ENCODE data around the gene VTCN1. TPM values are rescaled to one million over a fixed set of nuclear protein-coding genes. Genes with fewer than 3 reads are reported as not detected.

Gene VTCN1
- total RNA-seq, 1 donor from 2014 or later: not detected

DNA sequence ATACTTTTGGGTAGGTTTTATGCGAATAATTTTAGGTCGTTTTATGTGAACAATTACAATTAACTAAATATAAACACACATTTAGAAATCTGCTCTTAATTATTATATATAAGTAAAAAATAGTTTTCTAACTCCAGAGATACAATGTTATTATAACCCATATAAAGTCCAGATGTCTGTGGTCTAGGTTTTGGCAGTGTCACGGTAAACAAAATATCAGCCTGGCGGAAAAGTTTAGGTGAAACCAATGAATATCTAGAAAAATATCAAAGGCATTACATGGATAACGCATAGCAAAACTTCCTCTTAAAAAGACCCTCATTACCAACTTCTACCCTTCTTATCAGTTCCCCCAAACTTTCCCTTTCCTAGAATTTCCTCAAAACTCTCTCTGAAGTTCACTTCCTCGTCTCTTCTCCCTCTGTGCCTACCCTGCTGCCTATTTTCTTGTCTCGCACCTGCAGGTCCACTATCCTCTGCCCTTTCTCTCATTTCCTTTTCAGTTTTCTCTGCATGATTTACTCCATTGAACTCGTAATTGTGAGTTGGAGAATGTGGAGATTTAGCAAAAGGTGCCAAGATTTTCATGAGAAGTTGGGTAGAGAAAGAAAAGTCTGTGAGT, 21.8 kb downstream of the VTCN1 start:
- Histone ChIP-seq H3K4me1 (no peaks in the 10 kb centered on the region), H3K4me3 (no peak overlapping the region), H3K9me3 (peaks cover 0 to 6% of the 10 kb centered on the region in 2 donors), H3K27ac (no peak overlapping the region), H3K27me3 (no peaks in the 10 kb centered on the region), H3K36me3 (no peaks in the 10 kb centered on the region)
- intact Hi-C loops (cut with DNase I): no loop called here
- DNase-seq (ENCODE audit: low spot score in 2 of 2): no peak
- TF ChIP-seq, protein P1, sequence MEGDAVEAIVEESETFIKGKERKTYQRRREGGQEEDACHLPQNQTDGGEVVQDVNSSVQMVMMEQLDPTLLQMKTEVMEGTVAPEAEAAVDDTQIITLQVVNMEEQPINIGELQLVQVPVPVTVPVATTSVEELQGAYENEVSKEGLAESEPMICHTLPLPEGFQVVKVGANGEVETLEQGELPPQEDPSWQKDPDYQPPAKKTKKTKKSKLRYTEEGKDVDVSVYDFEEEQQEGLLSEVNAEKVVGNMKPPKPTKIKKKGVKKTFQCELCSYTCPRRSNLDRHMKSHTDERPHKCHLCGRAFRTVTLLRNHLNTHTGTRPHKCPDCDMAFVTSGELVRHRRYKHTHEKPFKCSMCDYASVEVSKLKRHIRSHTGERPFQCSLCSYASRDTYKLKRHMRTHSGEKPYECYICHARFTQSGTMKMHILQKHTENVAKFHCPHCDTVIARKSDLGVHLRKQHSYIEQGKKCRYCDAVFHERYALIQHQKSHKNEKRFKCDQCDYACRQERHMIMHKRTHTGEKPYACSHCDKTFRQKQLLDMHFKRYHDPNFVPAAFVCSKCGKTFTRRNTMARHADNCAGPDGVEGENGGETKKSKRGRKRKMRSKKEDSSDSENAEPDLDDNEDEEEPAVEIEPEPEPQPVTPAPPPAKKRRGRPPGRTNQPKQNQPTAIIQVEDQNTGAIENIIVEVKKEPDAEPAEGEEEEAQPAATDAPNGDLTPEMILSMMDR (IDR thresholded peaks at IDR 0.05): no peak

- no peaks in the 10 kb centered on the region for H3K36me3 ChIP-seq
- DNase-seq (ENCODE audit: low spot score in 2 of 2): no peak
- peaks cover 0 to 6% of the 10 kb centered on the region in 2 donors for H3K9me3 ChIP-seq
- no peaks in the 10 kb centered on the region for H3K4me1 ChIP-seq
- H3K4me3 ChIP-seq: no peak overlapping the region
- H3K27me3 ChIP-seq: no peaks in the 10 kb centered on the region
- TF ChIP-seq, protein P1 (IDR thresholded peaks at IDR 0.05): no peak
- no peak overlapping the region for H3K27ac ChIP-seq
- intact Hi-C loops (cut with DNase I): no loop called here
These were observed 22.4 kb downstream of the VTCN1 start for GRCh38 chr1:117188170-117188815.

- DNase-seq (ENCODE audit: low spot score in 2 of 2): no peak
- Histone ChIP-seq H3K36me3 (no peaks in the 10 kb centered on the region), H3K9me3 (no peaks in the 10 kb centered on the region), H3K4me1 (no peaks in the 10 kb centered on the region), H3K27me3 (no peaks in the 10 kb centered on the region), H3K4me3 (no peak overlapping the region), H3K27ac (no peak overlapping the region)
- intact Hi-C loops (cut with DNase I): no loop called here
- TF ChIP-seq, protein P1 (IDR thresholded peaks at IDR 0.05): no peak
These were observed 27.6 kb downstream of the VTCN1 start for GRCh38 chr1:117183112-117183511.

GRCh38 chr1:117182319-117182718, 28.4 kb downstream of the VTCN1 start:
- Histone ChIP-seq H3K9me3 (no peaks in the 10 kb centered on the region), H3K27ac (no peak overlapping the region), H3K27me3 (no peaks in the 10 kb centered on the region), H3K4me3 (no peak overlapping the region), H3K4me1 (no peaks in the 10 kb centered on the region), H3K36me3 (no peaks in the 10 kb centered on the region)
- no peak for DNase-seq (ENCODE audit: low spot score in 2 of 2)
- intact Hi-C loops (cut with DNase I): no loop called here
- TF ChIP-seq, protein P1 (IDR thresholded peaks at IDR 0.05): no peak

GRCh38 chr1:117181630-117182041, 29.1 kb downstream of the VTCN1 start:
- intact Hi-C loops (cut with DNase I): no loop called here
- H3K4me3 ChIP-seq: no peak overlapping the region
- H3K4me1 ChIP-seq: no peaks in the 10 kb centered on the region
- TF ChIP-seq, protein P1 (IDR thresholded peaks at IDR 0.05): no peak
- H3K36me3 ChIP-seq: no peaks in the 10 kb centered on the region
- no peaks in the 10 kb centered on the region for H3K27me3 ChIP-seq
- DNase-seq (ENCODE audit: low spot score in 2 of 2): no peak
- H3K9me3 ChIP-seq: no peaks in the 10 kb centered on the region
- H3K27ac ChIP-seq: no peak overlapping the region
